ENCODE measurements around the gene ATP6V1G1.

- TF ChIP-seq CTCF (IDR thresholded peaks at IDR 0.05; ENCODE audit: poor library complexity, severe bottlenecking): no peak
- no peak for TF ChIP-seq EZH2 (IDR thresholded peaks at IDR 0.05; ENCODE audit: borderline replicate concordance, insufficient read depth, low read length, poor library complexity, severe bottlenecking)
- TF ChIP-seq EP300 (conservative IDR thresholded peaks at IDR 0.05; ENCODE audit: poor library complexity, severe bottlenecking): peak; percentile 45
- no peak for TF ChIP-seq MXI1 (conservative IDR thresholded peaks at IDR 0.05; ENCODE audit: poor library complexity, severe bottlenecking)
- no peak for TF ChIP-seq REST (IDR thresholded peaks at IDR 0.05; ENCODE audit: borderline replicate concordance)
- TF ChIP-seq POLR2AphosphoS5 (IDR thresholded peaks at IDR 0.05): no peak
- no peak for TF ChIP-seq SMC3 (conservative IDR thresholded peaks at IDR 0.05; ENCODE audit: poor library complexity)
- no peak for TF ChIP-seq RAD21 (conservative IDR thresholded peaks at IDR 0.05)
- TF ChIP-seq TAF1 (IDR thresholded peaks at IDR 0.05; ENCODE audit: low read depth): no peak
Observed at GRCh38 chr9:114559830-114560513, 27.6 kb upstream of the ATP6V1G1 start.

Data from neural cell (in vitro differentiated cells).